Smooth muscle cell (in vitro differentiated cells): ENCODE measurements around the gene UHMK1. TPM values are rescaled to one million over a fixed set of nuclear protein-coding genes. Genes with fewer than 3 reads are reported as not detected.

Experiments
- DNase-seq: peaks from one replicate; lab custom pipeline; 2025; ENCODE audit not compliant: unreplicated experiment; lab: John Stamatoyannopoulos, UW
- H2AFZ ChIP-seq: fragments of 200-600 bp; sonication (generic); 2 replicates; pipeline ENCODE4 v1.6.0; 2016; ENCODE audit warnings: antibody characterized with exemption, low read depth, mild to moderate bottlenecking
- H3F3A ChIP-seq: fragments of 200-600 bp; sonication (generic); 2 replicates; pipeline ENCODE4 v1.6.0; 2017; ENCODE audit warnings: antibody characterized with exemption, low read depth
- H3K27ac ChIP-seq: fragments of 200-600 bp; sonication (generic); 2 replicates; pipeline ENCODE4 v1.5.1; 2016; ENCODE audit warnings: low read depth, mild to moderate bottlenecking
- H3K27me3 ChIP-seq: fragments of 200-600 bp; sonication (generic); 2 replicates; pipeline ENCODE4 v1.6.1; 2016; ENCODE audit warnings: low read depth, mild to moderate bottlenecking
- H3K36me3 ChIP-seq: fragments of 200-600 bp; sonication (generic); 2 replicates; pipeline ENCODE4 v1.5.1; 2016; ENCODE audit warnings: low read depth
- H3K4me1 ChIP-seq: fragments of 200-600 bp; sonication (generic); 2 replicates; pipeline ENCODE4 v1.5.1; 2016; ENCODE audit warnings: low read depth
- H3K4me2 ChIP-seq: fragments of 200-600 bp; sonication (generic); 2 replicates; pipeline ENCODE4 v1.6.0; 2016; ENCODE audit warnings: mild to moderate bottlenecking
- H3K4me3 ChIP-seq: fragments of 200-600 bp; sonication (generic); 2 replicates; pipeline ENCODE4 v1.5.1; 2016; ENCODE audit warnings: mild to moderate bottlenecking
- H3K79me2 ChIP-seq: fragments of 200-600 bp; sonication (generic); 2 replicates; pipeline ENCODE4 v1.6.0; 2016; ENCODE audit warnings: low read depth, mild to moderate bottlenecking
- H3K9ac ChIP-seq: fragments of 200-600 bp; sonication (generic); 2 replicates; pipeline ENCODE4 v1.6.0; 2016; ENCODE audit warnings: low read depth
- H3K9me3 ChIP-seq: fragments of 200-600 bp; sonication (generic); replicated peaks from 2 replicates; pipeline ENCODE4 v1.5.1; 2016; ENCODE audit warnings: low read depth
- H4K20me1 ChIP-seq: fragments of 200-600 bp; sonication (generic); 2 replicates; pipeline ENCODE4 v1.6.0; 2016; ENCODE audit warnings: low read depth
- WGBS: methylation state at CpG from one replicate; pipeline ENCODE4 v1.1.7; 2016; ENCODE audit warnings: low lambda C conversion rate; 5-methylcytosine and 5-hydroxymethylcytosine counted together
- polyA plus RNA-seq: library from polyadenylated mRNA; unstranded; fragments of >200 nt; fragmentation: Nextera tagmentation; extraction: Ambion mirVana; gene quantifications from 2 replicates; pipeline ENCODE4 v1.2.1, GENCODE V29; 2016
- total RNA-seq: library from RNA; depleted of rRNA; stranded (reverse); fragments of >200 nt; gene quantifications from 2 replicates; pipeline ENCODE4 v1.2.3, GENCODE V29; 2014
- TF ChIP-seq, protein P1 (sequence below): fragments of 200-600 bp; sonication (generic); IDR thresholded peaks from 2 replicates; pipeline ENCODE4 v1.5.1; 2017; ENCODE audit warnings: borderline replicate concordance, mild to moderate bottlenecking, antibody characterized with exemption; ENCODE audit not compliant: insufficient read depth, poor library complexity, severe bottlenecking

The UHMK1 gene
- total and polyA plus RNA-seq, 2 experiments from 2014 or later: 4.8 to 30.1 TPM

DNA sequence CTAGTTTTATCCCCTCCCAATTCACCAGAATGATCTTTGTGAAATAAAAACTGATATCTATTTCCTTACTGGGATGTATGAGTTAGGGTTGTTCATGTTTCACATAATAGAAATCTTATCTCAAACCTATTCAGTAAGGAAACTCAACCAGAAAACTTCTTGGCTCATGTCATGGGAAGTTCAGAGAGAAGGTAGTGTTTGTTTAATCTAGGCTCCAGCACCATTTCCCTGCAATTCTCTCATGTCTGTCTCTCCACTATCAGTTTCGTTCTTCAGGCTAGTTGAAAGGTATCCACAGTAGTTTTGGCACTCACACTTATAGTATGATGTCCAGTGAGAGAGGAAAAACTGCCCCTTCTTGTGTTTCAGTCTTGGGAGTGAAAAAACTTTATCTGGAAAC lies 34.6 kb upstream of the UHMK1 start:
- no peaks in the 10 kb centered on the region for H3K9me3 ChIP-seq
- H3F3A ChIP-seq: no peaks in the 10 kb centered on the region
- no peak overlapping the region for H3K4me2 ChIP-seq
- no peaks in the 10 kb centered on the region for H3K4me1 ChIP-seq
- no peaks in the 10 kb centered on the region for H3K36me3 ChIP-seq
- H3K27me3 ChIP-seq: peaks cover 6% of the 10 kb centered on the region
- 73% methylated on average over 1 of the region's 1 CpG for WGBS
- no peak overlapping the region for H3K9ac ChIP-seq
- no peak overlapping the region for H3K4me3 ChIP-seq
- H4K20me1 ChIP-seq: no peaks in the 10 kb centered on the region
- TF ChIP-seq, protein P1, sequence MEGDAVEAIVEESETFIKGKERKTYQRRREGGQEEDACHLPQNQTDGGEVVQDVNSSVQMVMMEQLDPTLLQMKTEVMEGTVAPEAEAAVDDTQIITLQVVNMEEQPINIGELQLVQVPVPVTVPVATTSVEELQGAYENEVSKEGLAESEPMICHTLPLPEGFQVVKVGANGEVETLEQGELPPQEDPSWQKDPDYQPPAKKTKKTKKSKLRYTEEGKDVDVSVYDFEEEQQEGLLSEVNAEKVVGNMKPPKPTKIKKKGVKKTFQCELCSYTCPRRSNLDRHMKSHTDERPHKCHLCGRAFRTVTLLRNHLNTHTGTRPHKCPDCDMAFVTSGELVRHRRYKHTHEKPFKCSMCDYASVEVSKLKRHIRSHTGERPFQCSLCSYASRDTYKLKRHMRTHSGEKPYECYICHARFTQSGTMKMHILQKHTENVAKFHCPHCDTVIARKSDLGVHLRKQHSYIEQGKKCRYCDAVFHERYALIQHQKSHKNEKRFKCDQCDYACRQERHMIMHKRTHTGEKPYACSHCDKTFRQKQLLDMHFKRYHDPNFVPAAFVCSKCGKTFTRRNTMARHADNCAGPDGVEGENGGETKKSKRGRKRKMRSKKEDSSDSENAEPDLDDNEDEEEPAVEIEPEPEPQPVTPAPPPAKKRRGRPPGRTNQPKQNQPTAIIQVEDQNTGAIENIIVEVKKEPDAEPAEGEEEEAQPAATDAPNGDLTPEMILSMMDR: no peak
- DNase-seq: no peak
- no peak overlapping the region for H2AFZ ChIP-seq
- no peak overlapping the region for H3K27ac ChIP-seq
- H3K79me2 ChIP-seq: no peaks in the 10 kb centered on the region

DNA sequence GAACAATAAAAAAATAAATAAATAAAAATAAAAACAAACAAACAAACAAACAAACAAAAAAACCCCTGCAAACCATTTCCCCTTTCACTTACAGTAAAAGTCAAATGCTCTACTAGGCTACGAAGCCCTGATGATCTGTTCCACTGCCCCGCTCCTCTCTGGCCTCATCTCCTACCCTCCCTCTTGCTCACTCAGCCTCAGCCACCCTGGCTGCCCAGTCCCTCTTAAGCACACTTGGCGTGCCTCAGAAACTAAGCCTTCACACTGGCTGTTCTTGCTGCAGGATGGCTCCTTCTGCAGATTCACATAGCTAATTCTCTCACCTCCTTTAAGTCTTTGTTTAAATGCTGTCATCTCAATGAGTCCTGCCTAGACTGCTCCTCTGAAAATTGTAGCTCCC lies 30.8 kb upstream of the UHMK1 start:
- TF ChIP-seq, protein P1: no peak
- Histone ChIP-seq H3F3A (no peaks in the 10 kb centered on the region), H3K79me2 (no peaks in the 10 kb centered on the region), H3K9me3 (no peaks in the 10 kb centered on the region), H3K36me3 (no peaks in the 10 kb centered on the region), H3K4me3 (no peak overlapping the region), H2AFZ (no peak overlapping the region), H3K27ac (no peak overlapping the region), H3K4me2 (no peak overlapping the region), H4K20me1 (no peaks in the 10 kb centered on the region), H3K27me3 (peaks cover 6% of the 10 kb centered on the region), H3K9ac (no peak overlapping the region), H3K4me1 (no peaks in the 10 kb centered on the region)
- 92% methylated on average over 3 of the region's 3 CpGs for WGBS
- no peak for DNase-seq

DNA sequence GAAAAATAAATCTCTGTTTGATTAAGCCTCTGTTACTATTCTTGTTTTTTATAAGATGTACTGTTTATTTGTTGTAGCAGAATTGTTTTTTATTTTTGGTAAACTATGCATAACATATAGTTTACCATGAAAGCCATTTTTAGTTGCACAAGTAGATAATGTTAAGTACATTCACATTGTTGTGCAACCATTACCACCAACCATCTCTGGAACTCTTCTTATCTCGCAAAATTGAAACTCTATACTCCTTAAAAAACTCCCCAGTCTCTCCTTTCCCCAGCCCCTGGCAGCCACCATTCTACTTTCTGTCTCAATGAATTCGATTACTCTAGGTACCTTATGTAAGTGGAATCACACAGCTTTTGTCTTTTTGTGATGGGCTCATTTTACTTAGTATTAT lies 27.4 kb upstream of the UHMK1 start:
- Histone ChIP-seq H3K36me3 (no peaks in the 10 kb centered on the region), H4K20me1 (no peaks in the 10 kb centered on the region), H3K79me2 (no peaks in the 10 kb centered on the region), H3K9me3 (no peaks in the 10 kb centered on the region), H2AFZ (no peak overlapping the region), H3K27ac (no peak overlapping the region), H3K4me2 (no peak overlapping the region), H3F3A (no peaks in the 10 kb centered on the region), H3K4me3 (no peak overlapping the region), H3K9ac (no peak overlapping the region), H3K4me1 (no peaks in the 10 kb centered on the region), H3K27me3 (no peaks in the 10 kb centered on the region)
- 71% methylated on average over 2 of the region's 2 CpGs for WGBS
- TF ChIP-seq, protein P1: no peak
- no peak for DNase-seq

DNA sequence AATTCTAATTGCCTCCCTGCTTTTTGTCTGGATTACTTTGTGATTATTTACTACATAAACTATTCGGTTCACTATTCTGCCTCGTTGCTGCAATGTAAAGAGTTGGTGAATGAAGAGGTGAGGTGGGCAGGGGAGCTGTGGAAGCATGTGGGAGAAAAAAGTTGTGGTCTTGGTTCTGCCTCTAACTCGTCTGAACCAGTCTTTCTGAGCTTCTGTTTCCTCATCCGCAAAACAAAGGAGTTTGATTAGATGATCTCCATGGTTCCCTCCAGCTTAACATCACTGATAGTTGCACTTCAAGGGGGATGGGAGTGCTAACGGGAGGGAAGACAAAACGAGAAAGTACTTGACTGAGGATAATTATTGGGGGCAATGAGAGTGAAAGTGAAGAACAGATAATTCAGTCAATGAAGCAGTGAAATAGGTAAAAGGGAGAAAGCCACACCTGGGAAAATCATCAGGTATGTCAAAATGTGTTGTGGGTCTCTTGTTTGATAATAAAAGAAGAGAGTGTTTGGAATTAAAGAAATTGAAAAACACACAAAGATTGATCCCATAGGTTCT lies 26.2 kb upstream of the UHMK1 start:
- no peak overlapping the region for H3K4me2 ChIP-seq
- no peaks in the 10 kb centered on the region for H3K27me3 ChIP-seq
- WGBS: 56% methylated on average over 6 of the region's 6 CpGs
- H3K9ac ChIP-seq: no peak overlapping the region
- H3K4me3 ChIP-seq: no peak overlapping the region
- no peak overlapping the region for H2AFZ ChIP-seq
- TF ChIP-seq, protein P1: no peak
- H3K36me3 ChIP-seq: no peaks in the 10 kb centered on the region
- no peaks in the 10 kb centered on the region for H4K20me1 ChIP-seq
- H3K27ac ChIP-seq: no peak overlapping the region
- no peaks in the 10 kb centered on the region for H3F3A ChIP-seq
- no peaks in the 10 kb centered on the region for H3K79me2 ChIP-seq
- H3K9me3 ChIP-seq: no peaks in the 10 kb centered on the region
- no peak for DNase-seq
- H3K4me1 ChIP-seq: no peaks in the 10 kb centered on the region
